ENCODE measurements around the gene FAM107B.

DNA sequence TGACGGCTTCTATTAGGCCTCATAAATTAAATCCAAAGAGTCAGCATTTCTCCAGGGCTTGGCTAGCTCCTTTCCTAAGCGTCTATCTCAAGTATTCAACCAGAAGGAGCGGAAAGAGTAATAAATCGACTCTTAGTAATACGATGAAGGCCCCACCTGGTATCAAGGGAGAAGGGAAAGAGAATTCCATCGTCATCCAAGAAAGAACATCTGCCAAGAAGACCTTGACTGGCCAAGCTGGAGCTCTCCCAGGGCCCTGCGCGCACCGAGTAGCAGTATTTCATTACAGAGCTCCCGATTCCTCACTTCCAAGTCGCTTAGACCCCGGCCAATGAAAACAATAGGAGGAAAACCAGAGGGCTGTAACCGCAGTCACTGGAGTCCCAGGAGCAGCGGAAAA, 266.0 kb downstream of the FAM107B start:
- TF ChIP-seq, protein P1, sequence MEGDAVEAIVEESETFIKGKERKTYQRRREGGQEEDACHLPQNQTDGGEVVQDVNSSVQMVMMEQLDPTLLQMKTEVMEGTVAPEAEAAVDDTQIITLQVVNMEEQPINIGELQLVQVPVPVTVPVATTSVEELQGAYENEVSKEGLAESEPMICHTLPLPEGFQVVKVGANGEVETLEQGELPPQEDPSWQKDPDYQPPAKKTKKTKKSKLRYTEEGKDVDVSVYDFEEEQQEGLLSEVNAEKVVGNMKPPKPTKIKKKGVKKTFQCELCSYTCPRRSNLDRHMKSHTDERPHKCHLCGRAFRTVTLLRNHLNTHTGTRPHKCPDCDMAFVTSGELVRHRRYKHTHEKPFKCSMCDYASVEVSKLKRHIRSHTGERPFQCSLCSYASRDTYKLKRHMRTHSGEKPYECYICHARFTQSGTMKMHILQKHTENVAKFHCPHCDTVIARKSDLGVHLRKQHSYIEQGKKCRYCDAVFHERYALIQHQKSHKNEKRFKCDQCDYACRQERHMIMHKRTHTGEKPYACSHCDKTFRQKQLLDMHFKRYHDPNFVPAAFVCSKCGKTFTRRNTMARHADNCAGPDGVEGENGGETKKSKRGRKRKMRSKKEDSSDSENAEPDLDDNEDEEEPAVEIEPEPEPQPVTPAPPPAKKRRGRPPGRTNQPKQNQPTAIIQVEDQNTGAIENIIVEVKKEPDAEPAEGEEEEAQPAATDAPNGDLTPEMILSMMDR (IDR thresholded peaks at IDR 0.05 in 2 of 3, conservative IDR thresholded peaks at IDR 0.05 in 1 of 3; ENCODE audit: control insufficient read depth in 2 of 3, extremely low read depth in 1 of 3, insufficient read depth in 1 of 3, low read depth in 3 of 3, low read length in 3 of 3) = no peak
- TF ChIP-seq NFXL1 (IDR thresholded peaks at IDR 0.05; ENCODE audit: borderline replicate concordance) (no peak), BCL11A (IDR thresholded peaks at IDR 0.05; ENCODE audit: low read depth, low read length) (no peak), POLR2A (IDR thresholded peaks at IDR 0.05; ENCODE audit: low read depth, low read length) (no peak), NFYB (IDR thresholded peaks at IDR 0.05; ENCODE audit: insufficient read depth, low read depth, low read length) (no peak), TAF1 (IDR thresholded peaks at IDR 0.05; ENCODE audit: borderline replicate concordance, low read depth, low read length) (no peak)
- TF ChIP-seq, protein P2, sequence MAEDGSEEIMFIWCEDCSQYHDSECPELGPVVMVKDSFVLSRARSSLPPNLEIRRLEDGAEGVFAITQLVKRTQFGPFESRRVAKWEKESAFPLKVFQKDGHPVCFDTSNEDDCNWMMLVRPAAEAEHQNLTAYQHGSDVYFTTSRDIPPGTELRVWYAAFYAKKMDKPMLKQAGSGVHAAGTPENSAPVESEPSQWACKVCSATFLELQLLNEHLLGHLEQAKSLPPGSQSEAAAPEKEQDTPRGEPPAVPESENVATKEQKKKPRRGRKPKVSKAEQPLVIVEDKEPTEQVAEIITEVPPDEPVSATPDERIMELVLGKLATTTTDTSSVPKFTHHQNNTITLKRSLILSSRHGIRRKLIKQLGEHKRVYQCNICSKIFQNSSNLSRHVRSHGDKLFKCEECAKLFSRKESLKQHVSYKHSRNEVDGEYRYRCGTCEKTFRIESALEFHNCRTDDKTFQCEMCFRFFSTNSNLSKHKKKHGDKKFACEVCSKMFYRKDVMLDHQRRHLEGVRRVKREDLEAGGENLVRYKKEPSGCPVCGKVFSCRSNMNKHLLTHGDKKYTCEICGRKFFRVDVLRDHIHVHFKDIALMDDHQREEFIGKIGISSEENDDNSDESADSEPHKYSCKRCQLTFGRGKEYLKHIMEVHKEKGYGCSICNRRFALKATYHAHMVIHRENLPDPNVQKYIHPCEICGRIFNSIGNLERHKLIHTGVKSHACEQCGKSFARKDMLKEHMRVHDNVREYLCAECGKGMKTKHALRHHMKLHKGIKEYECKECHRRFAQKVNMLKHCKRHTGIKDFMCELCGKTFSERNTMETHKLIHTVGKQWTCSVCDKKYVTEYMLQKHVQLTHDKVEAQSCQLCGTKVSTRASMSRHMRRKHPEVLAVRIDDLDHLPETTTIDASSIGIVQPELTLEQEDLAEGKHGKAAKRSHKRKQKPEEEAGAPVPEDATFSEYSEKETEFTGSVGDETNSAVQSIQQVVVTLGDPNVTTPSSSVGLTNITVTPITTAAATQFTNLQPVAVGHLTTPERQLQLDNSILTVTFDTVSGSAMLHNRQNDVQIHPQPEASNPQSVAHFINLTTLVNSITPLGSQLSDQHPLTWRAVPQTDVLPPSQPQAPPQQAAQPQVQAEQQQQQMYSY (CRISPR knock-in tag; IDR thresholded peaks at IDR 0.05) = no peak

All from GM12878 (cell line).